Measurements from ENCODE around the gene MAP4K5.

MAP4K5 gene

DNA sequence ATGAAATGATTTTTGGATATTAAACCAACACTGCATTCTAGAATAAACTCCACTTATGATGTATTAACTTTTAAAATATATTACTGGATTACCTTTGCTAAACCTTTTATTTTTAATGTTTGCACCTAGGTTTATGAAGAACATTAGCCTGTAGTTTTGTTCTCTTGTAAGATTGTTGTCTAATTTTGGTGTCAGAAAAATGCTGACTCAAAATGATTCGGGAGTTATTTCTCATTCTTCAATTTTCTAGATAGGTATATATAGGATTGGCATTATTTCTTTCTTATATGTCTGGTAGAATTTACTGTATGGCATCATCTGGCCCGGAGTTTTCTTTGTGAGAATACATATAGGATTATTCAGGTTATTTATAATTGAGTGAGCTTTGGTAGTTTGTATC is 54.6 kb downstream of the MAP4K5 start:
- DNase-seq (ENCODE audit: low read depth, low spot score) = no peak

DNA sequence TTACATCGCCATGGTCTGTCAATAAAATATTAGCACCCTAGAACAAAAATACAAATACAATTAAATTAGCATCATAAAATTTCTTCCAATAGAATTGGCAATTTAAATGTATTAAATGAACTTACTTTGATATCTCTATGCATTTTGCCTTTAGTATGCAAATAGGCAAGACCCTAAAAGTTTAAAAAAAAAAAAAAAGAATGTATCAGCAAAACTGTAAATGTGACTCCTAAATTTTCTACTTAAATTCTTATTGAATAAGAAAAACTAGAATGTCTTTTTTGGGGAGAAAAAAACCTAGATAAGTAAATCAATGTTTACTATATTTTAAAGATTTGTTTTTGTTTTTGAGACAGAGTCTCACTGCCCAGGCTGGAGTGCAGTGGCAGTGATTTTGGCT is 56.2 kb downstream of the MAP4K5 start:
- DNase-seq (ENCODE audit: low read depth, low spot score) = no peak

DNA sequence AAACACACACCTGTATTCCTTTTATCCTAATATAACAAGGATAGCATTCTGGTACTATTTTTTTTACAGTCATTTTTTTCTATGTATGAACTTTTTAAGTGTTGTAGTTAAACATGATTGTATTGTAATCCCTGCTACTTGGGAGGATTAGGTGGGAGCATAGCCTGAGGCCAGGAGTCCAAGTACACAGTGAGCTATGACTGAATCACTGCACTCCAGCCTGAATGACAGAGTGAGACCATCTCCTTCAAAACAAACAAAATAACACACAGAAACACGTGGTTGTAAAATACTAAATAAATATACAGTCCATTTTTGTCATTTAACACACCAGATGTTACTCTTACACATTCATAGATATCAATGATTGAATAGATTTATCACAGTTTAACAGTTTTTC is 56.9 kb downstream of the MAP4K5 start:
- no peak for DNase-seq (ENCODE audit: low read depth, low spot score)

DNA sequence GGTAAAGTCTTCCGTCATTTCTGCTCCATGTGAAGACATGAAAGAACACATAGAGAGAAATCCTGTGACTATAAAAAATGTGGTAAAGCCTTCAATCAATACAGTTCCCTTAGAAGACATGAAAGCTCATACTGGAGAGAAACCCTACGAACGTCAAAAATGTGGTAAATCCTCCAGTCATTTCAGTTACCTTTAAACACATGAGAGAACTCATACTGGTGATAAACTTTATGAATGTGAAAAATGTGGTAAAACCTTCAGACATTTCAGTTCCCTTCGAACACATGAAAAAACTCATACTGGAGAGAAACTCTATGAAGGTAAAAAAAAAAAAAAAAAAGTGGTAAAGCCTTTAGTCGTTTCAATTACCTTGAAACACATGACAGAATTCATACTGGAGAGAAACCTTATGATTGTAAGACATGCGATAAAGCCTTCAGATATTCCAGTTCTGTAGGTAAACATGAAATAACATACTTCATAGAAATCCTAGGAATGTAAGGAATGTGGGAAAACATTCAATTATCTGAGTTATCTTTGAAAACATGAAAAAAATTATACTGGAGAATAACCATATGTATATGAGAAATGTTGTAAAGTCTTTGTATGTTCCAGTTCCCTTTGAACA is 60.4 kb downstream of the MAP4K5 start:
- DNase-seq (ENCODE audit: low read depth, low spot score) = no peak

DNA sequence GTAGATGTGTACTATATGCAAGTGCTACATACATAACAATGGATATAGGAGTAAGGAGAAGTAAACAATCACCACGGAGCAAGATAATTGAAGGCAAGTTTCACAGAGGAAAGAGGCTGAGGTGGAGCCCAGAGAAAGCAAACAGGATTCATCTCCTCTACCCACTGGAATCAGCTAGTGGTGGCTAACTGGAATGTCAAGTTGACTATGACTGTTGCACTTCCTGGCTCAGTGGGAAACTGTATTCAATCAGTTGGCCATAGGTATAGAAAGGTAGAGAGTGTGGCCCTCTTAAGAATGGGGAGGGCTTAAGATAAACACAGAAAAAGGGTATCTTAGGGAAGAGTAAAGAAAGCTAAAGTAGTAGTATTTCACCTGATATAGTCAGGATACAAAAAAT is 62.4 kb downstream of the MAP4K5 start:
- DNase-seq (ENCODE audit: low read depth, low spot score) = no peak

DNA sequence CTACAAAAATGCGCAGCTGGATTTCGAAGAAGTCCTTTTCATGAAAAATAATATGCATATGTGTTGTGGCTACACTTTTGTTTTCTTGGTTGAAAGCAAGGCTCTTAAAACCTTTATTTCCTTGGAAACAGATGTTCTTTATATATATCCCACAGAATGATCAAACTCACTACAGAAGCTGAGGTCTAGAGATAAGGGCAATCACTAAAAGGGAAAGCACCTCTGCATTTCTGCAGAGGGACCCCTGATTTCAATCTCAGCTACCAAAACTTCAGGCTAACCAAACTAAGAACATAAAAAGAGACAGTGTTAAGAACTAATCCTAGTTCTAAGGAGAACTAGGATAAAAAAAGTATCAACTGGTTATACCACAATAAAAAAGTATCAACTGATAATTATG is 70.3 kb downstream of the MAP4K5 start:
- no peak for DNase-seq (ENCODE audit: low read depth, low spot score)

DNA sequence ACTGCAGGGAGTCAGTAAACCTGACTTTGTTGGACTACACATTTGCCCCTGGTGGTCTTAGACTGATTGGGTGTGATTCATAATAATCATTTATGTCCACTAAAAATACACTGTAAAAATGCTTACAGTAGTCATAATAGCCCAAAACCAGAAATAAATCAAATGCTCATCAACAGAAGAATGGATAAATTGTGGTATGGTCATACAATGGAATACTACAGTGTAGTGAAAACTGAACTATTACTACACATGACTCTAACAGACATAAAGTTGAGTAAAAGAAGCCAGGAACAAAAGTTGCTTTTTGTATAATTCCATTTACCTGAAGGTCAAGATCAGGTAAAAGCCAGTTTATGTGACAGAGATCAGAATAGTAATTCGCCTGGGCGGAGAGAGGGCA is 78.5 kb downstream of the MAP4K5 start:
- DNase-seq (ENCODE audit: low read depth, low spot score) = no peak

DNA sequence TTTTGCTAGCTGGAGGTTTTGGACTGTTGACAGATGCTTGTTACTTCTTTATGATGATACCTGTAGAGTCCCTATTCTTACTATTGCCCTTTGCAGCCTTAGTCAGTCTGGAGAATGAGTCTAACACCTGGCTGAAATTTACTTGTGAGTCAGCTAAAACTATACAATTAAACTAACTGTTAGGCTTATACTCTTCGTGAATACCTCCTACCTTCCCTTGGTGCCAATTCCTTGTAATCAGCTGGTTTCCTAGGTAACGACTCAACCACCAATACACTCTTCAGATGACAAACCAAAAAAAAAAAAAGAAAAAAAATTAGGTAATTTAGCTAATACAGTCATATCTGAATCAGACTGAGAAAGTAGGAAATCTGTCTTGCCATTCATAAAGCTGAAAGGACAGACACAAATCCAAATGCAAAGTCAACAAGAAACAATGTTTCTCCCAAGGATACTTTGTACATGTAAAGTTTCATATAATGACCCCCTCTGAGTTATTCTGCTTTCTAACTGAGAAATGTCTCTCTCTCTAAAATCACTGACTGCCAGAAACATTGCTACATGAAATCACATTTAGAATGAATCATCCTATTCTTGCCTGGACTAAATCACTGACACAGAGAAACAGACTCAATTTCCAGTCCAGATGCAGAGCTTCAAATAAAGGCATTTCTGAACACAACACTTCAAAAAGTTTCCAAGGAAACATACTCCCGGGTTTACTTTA is 79.2 kb downstream of the MAP4K5 start:
- no peak for DNase-seq (ENCODE audit: low read depth, low spot score)

DNA sequence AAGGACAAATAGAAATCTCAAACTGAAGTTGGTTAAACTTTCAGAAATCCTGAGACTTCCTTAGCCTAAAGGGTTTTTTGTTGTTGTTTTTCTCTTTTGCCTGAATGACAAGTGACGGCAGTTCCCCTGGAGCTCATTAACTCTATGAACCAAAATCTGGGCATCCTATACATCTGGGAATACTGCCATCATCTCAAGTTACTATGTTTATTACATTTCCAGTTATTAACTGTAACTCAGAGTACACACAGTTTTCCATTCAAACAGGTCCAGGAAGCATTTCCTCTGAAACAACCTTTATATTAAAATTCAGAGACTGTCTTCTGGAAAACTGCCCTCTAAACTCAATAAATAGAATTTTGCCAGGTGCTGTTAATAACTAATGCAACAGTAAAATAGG is 80.1 kb downstream of the MAP4K5 start:
- DNase-seq (ENCODE audit: low read depth, low spot score) = no peak

DNA sequence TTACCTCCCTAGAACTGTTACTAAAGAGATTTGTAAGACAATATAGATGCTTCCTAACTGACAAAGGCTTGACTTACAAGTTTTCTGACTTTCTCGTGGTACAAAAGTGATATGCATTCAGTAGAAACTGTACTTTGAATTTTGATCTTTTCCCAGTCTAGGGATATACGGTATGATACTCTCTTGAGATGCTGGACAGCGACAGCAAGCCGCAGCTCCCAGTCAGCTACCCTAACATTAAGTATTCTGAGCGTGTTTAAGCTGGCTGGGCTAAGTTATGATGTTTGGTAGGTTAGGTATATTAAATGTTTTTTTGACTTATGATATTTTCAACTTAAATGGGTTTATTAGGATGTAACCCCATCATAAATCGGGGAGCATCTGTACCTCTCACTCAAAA is 80.5 kb downstream of the MAP4K5 start:
- no peak for DNase-seq (ENCODE audit: low read depth, low spot score)

DNA sequence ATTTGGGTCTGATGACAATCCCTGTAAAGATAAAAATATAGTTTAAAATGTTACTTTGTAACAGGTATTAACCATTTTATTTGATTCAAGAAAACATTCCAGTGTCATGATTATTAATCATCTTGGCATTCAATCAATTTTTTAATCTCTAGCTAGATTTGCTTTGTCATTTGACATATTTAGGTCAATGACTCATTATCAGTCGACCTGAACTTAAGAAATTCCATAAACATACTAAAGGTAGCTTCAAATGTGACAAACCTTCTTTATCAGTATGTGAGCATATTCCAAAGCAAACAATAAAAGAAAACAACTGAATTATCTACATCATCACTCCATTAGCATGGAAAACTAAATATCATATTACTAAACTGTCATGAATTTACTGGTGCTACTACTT is 84.9 kb downstream of the MAP4K5 start:
- no peak for DNase-seq (ENCODE audit: low read depth, low spot score)

DNA sequence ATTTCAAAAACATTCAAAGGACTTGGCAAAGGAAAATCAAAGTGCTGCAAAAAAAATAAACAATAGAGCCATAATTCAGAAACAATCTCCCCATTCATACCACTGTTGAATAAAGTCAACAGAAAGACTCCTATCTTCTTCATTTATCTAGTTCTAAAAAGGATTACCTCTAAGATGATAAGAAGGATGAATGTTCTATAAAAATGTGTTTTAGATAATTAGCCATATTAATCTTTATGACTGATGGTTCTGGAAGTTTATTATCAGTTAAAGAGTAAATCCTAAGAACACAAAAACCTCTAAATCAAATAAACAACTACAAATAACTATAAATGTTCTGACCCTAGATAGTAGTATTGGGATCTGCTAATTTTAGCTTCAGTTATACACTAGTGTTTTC is 97.8 kb downstream of the MAP4K5 start:
- no peak for DNase-seq (ENCODE audit: low read depth, low spot score)

DNA sequence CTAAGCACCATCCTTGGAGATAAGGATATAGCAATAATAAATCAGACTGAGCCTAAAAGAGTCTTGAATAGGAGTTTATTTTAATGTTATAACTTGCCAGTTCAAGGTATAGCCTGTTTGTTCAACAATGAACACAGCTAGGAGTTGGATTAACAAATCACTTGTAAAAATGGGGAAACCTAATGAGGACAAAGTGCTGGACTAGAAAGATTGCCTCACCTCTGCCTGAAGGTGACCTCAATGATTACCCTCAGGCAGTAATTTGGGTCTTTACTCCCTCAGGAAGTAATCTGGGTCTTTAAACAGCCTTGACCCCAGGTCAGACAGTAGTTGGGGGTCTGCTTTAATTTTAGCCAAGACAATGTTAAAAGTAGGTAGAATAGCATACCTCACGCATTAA is 100.2 kb downstream of the MAP4K5 start:
- DNase-seq (ENCODE audit: low read depth, low spot score) = no peak

DNA sequence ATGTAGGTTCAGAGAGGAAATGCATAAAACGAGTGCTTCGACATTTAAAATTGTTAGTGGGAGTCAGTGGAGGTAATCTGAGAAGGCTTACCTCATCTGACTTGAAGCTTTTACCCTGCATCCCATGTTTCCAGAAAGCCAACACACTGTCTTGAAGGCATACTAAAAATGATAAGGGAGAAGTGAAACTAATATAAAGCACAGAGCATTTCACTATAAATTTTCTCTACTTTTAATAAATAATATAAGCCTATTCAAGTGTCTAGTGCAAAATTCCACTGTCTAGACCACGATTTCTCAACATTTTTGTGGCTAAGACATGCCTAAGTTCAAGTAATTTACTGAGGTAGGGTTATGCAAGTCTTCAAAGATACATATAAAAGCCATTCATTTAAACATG is 106.6 kb downstream of the MAP4K5 start:
- no peak for DNase-seq (ENCODE audit: low read depth, low spot score)

DNA sequence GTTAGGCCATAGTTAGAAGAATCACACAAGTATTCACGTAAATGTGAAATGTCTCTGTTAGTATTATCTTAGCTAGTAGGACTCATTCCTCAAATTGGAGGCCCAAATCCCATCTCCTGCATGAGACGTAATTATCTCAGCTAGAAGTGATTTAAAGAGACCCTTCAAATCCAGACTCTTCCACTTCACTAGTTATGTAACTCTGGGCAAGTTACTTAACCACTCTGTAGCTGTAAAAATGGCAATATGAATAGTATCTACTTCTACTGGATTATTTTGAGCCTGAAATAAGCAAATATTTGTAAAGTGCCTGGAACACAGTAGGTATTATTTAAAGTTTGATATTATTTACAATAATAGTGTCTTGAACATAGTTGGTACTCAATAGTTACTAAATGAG is 107.3 kb downstream of the MAP4K5 start:
- DNase-seq (ENCODE audit: low read depth, low spot score) = no peak

DNA sequence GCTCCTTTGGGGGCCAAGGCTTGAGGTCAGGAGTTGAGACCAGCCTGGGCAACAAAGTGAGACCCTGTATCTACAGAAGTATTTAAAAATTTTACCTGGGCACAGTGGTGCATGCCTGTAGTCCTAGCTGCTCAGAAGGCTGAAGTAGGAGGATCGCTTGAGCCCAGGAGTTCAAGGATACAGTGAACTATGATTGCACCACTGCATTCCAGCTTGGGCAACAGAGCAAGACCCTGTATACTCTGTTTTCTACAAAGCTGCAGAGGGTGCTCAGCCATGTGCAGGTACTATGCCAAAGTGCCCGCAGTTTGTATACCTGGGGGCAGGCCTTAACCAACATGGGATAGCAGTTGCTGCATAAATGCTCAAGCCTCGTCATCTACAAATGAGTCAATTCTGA is 108.8 kb downstream of the MAP4K5 start:
- DNase-seq (ENCODE audit: low read depth, low spot score) = no peak

DNA sequence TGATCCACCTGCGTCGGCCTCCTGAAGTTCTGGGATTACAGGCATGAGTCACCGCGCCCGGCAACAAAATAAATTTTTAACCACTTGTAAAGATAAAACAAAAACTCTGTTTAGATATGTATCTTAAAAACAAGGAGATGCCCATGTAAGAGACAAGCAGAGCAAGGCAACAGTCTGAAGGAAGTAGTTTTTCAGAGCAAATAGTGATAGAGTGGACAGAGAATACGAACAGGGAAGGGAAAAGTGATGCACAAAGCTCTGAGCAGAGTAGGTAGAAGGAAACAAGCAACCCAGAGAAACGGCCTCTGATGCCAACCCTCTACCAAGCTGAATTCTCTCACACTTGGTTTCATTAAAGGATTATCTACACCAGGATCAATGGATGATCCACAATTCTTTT is 110.9 kb downstream of the MAP4K5 start:
- DNase-seq (ENCODE audit: low read depth, low spot score) = no peak

DNA sequence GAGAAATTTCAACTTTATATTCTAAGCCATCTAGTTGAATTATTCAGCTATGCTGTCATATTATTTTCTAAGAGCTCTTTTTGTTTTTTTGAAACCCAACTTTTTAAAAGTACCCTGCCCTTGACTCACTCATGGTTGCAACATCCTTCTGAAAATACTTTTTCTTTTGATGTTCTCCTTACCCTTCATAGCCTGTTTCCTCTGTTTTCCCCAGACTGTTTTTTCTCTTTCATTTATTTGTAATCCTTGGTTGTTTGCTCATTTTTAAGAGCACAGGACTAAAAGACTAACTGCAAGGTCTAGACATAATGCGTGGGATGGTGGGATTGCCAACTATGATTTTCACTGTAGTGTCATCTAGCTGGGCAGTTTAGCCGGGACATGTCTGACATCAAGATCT is 114.5 kb downstream of the MAP4K5 start:
- DNase-seq (ENCODE audit: low read depth, low spot score) = no peak

DNA sequence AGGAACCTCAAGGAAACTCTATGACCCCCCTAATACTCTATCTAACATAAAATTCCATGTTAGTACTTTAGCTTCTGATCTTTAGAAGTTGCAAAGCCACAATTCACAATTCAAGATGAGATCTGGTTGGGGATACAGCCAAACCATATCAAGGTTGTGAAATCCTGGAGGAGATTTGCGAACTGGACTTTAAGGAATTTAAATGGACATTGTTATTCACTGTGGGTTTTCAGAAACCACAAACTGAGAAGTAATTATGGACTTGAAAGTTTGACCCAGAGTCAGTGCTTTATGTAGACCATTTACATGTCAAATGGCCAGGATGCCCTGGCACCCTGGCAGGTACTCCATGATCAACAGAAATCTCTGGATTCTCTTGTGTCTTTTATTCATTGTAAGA is 121.4 kb downstream of the MAP4K5 start:
- DNase-seq (ENCODE audit: low read depth, low spot score) = no peak

DNA sequence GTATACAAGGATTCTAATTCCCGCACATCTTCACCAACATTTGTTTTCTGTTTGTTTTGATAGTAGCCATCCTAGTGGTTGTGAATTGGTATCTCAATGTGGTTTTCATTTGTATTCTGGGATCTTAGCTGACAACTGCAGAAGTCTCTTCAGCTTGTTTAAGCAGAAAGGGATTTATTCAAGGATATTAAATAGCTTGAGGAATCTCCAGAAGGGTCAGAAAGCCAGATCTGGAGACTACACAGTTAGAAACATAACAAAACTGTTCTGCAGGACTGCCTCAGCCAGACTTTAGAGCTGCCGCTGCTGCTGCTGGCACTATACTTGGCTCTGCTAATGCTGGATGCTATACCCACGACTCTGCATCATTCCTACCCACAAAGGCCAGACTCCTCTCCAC is 122.3 kb downstream of the MAP4K5 start:
- DNase-seq (ENCODE audit: low read depth, low spot score) = no peak

DNA sequence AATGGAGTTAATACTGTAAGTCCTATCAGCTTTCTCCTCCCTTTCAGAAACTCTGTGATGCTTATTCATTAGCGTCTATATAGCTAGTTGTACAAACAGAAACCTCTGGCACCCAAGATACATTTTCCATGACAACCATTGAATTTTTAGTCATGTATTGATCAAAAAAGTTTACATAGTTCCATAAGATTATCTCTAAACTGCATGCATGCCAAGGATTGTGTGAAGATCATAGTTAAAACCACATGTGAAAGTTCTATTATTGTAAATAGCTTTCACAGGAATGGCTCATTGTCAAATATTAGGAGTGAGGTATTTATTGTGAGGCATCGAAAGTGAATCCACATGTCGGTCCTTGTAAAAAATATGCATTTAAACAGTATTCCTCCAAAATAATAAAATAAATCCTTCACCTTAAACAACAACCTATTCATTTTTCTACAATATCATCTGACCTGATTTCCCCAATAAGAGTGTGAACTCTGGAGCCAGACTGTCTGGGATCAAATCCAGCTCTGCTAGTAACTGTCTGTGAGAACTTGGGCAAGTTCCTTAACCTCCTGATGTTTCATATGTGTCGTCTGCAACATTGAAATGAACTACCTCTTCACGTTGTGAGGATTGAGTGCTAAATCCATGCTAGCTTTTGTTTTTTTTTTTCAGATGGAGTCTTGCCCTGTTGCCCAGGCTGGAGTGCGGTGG is 125.1 kb downstream of the MAP4K5 start:
- DNase-seq (ENCODE audit: low read depth, low spot score) = no peak

DNA sequence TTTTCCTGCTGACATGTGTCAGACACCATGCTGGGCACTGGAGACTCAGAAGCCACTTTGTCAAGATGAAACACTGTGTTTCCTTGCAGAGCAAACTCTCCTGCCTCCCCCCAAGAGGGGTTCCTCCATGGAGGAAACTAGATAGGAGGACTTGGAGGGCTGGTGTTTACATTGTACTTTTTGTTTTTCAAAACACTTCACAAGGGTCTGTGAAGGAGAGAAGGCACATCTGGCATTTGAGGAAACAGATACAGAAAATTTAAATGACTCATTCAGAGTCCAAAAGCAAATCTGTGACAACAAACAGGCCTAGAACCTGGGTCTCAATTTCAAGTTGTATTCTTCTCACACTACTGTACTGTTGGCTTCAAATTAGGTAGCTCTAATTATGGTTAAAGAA is 128.9 kb downstream of the MAP4K5 start:
- DNase-seq (ENCODE audit: low read depth, low spot score) = no peak

DNA sequence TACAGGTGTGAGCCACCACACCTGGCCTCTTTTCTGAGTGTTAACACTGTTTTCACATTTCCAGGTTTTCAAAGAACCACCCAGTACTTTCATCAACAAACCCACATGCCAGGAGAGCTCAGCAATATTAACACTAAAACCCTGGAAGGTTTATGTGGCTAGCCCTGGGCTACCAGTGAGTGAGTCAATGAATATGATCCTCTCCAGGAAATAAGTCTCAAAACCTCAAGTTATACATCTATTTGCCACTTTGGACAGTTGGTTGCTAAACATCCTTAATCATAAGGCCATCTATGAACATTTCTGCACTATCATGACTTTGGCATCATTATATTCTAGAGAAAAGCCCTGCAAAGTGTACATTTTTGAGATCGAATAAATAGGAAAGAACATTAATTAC is 129.4 kb downstream of the MAP4K5 start:
- no peak for DNase-seq (ENCODE audit: low read depth, low spot score)
